Coronary artery (tissue), 2 donors: ENCODE results near the gene FOXK1.

Experiments
- DNase-seq: peaks from one replicate; pipeline ENCODE4 v3.0.0-alpha.2; 2017; ENCODE audit warnings: low spot score
- H3K27ac ChIP-seq, 2 donors: fragments of 200-600 bp; sonication (generic); one replicate each; pipeline ENCODE4 v1.5.1; 2016 to 2019
- H3K4me3 ChIP-seq: fragments of 200-600 bp; sonication (generic); 2 replicates; pipeline ENCODE4 v1.5.1; 2016; ENCODE audit warnings: mild to moderate bottlenecking, moderate library complexity
- TF ChIP-seq, protein P1 (sequence below): fragments of 200-600 bp; sonication (generic); IDR thresholded peaks from one replicate; pipeline ENCODE4 v1.5.1; 2019; ENCODE audit warnings: antibody characterized with exemption

The FOXK1 gene

GRCh38 chr7:4815121-4815520, 133.0 kb downstream of the FOXK1 start:
- H3K27ac ChIP-seq: no peak overlapping the region
- TF ChIP-seq, protein P1, sequence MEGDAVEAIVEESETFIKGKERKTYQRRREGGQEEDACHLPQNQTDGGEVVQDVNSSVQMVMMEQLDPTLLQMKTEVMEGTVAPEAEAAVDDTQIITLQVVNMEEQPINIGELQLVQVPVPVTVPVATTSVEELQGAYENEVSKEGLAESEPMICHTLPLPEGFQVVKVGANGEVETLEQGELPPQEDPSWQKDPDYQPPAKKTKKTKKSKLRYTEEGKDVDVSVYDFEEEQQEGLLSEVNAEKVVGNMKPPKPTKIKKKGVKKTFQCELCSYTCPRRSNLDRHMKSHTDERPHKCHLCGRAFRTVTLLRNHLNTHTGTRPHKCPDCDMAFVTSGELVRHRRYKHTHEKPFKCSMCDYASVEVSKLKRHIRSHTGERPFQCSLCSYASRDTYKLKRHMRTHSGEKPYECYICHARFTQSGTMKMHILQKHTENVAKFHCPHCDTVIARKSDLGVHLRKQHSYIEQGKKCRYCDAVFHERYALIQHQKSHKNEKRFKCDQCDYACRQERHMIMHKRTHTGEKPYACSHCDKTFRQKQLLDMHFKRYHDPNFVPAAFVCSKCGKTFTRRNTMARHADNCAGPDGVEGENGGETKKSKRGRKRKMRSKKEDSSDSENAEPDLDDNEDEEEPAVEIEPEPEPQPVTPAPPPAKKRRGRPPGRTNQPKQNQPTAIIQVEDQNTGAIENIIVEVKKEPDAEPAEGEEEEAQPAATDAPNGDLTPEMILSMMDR: no peak
- no peak for DNase-seq
- no peak overlapping the region for H3K4me3 ChIP-seq

DNA sequence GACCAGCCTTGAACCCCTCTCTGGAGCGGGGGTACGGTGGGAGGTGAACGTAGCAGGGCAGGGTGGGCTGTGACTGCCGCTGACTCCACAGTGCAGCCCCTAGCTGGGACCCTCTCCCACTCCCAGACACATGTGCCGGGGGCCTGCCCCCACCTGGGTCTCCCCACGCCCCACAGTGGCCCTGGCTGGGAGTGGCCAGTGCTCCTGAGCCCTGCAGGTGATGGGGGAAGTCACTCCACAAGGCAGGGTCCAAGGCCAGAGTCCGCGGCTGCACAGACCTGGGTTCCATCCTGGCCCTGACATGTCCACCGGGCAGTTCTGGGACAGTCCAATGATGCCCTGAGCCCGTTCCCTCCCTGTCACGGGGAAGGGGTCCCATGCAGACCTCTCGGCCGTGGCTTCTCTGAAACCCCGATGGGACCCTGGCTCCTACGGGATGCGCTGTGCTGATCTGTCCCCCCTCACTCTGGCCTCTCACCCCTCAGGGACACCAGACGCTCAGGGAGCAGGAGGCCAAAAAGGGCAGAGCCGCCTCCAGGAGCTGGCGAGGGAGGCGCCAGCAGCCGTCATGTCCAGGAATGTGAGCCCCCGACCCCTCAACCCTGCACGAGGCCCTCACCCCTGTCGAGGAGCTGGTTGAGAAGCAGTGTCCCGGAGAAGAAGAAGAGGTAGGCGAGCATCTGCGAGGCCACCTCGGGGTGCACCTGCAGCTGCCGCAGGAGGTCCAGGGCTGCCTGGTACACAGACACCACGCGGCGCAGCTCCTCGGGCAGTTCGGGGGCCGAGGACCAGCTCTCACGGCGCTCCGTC, 133.7 kb downstream of the FOXK1 start:
- DNase-seq: no peak
- TF ChIP-seq, protein P1: no peak

GRCh38 chr7:4816419-4817080, 134.5 kb downstream of the FOXK1 start:
- DNase-seq: no peak
- no peak overlapping the region for H3K27ac ChIP-seq
- TF ChIP-seq, protein P1: no peak
- no peak overlapping the region for H3K4me3 ChIP-seq

More for the DNA sequence above, 133.7 kb downstream of the FOXK1 start:
- H3K4me3 ChIP-seq: no peak overlapping the region
- no peak overlapping the region for H3K27ac ChIP-seq

DNA sequence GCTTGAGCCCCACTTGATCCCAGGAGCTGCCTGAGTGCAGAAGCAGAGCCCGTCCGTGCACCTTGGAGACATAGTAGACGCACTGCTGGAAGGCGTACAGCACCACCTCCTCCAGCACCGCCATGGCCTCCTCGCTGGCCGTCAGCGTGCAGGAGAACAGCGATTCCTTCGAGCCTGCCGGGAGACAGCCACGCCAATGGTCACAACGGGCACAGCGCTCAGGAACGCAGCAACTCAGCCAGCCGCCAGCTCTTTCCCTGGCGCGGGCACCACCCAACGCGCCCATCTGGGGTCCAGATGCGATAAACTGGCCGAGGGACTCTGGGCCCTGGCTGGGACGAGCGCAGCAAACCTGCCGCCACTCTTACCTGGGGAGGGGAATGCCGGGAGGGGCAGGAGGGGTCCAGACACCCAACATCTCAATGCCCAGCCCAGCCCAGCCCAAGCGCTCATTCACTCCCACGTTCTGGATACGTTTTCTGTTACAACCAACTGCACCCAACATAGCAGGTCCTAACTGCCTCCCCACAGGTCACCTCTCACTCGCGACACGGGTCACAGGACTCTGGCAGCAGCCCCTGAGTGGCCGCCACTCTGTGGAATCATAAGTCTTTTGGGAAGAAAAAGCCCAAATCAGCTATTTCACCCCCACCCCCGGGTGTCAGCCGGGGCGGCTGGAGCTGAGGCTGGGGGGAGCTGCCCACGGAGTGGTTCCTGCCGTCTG, 135.2 kb downstream of the FOXK1 start:
- no peak for DNase-seq
- no peak overlapping the region for H3K4me3 ChIP-seq
- TF ChIP-seq, protein P1: no peak
- H3K27ac ChIP-seq: no peak overlapping the region

GRCh38 chr7:4818000-4818794, 136.1 kb downstream of the FOXK1 start:
- DNase-seq: no peak
- no peak overlapping the region for H3K27ac ChIP-seq
- TF ChIP-seq, protein P1: no peak
- H3K4me3 ChIP-seq: no peak overlapping the region

DNA sequence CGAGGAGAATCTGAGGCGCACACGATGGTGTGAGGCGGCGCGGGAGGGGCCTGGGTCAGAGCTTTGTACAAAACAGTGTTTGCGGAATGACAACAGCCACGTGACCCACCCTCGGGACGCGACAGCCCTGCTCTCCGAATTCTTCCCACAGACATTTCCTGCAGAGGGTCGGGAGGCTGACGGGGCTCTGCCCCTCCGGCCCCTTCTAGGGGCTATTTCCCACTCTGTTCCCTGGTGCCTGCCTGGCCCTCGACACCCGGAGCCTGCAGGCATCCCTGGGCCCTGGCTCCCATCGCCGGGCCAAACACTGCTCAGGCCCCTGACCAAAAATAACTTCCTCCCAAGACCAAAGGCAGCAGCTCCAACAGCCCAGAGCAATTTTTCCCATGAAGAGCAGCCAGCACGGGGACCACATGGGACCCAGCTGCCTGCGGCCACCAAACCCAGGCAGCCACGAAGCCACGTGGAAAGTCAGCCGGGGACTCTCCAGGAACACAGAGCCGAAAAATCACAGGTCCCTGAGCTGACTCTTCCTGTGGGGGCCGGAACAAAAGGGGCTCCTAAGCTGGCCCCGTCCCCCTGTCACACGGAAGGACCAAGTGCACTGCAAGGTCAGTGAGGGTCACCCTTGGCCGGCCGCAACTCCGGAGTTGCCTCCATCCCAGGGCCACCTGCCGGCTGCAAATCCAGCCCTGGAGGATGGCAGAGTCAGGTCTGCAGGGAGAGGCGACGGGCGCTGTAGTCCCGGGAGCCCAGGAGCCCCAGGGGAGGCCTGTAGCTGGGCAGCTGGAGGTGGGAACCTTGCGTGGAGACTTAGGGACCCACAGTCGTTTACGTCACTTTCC, 137.7 kb downstream of the FOXK1 start:
- TF ChIP-seq, protein P1: no peak
- Histone ChIP-seq H3K4me3 (peak overlapping the region; percentile 48), H3K27ac (peak overlapping the region in 1 of 2 donors; percentile 49)
- no peak for DNase-seq
